SU-DHL-6 (cell line): ENCODE data around the gene XRCC4.

Experiments used
- CTCF ChIP-seq: fragments of 200-600 bp; sonication (generic); IDR thresholded peaks from one replicate; pipeline ENCODE4 v1.5.1; 2017; ENCODE audit warnings: antibody characterized with exemption, mild to moderate bottlenecking, low read length, moderate library complexity; ENCODE audit not compliant: insufficient read depth, poor library complexity, severe bottlenecking
- EZH2phosphoT487 ChIP-seq: fragments of 200-600 bp; sonication (generic), shearing (Covaris generic); conservative IDR thresholded peaks from 2 replicates; pipeline ENCODE4 v1.6.1; 2018; ENCODE audit warnings: mild to moderate bottlenecking, antibody characterized with exemption, low read length, moderate library complexity, mixed read lengths

- TF ChIP-seq CTCF (no peak), EZH2phosphoT487 (no peak)
Observed at GRCh38 chr5:83348281-83348780, 271.0 kb downstream of the XRCC4 start.
